HCT116 (cell line): ENCODE results near the gene HYOU1.

Source experiments
- CTCF ChIP-seq, 3 experiments: fragments of 200-600 bp in 1 of 3; sonication (generic) in 1 of 3; IDR thresholded peaks in 2 of 3; conservative IDR thresholded peaks in 1 of 3; 2 replicates each; pipeline ENCODE4 v1.5.1; 2012 to 2017; ENCODE audit warnings: low read depth in 2 of 3, low read length in 2 of 3, antibody characterized with exemption in 1 of 3, borderline replicate concordance in 1 of 3, control low read depth in 1 of 3, mild to moderate bottlenecking in 1 of 3, mixed read lengths in 1 of 3, mixed run types in 1 of 3, moderate library complexity in 1 of 3; ENCODE audit not compliant: insufficient read depth in 1 of 3
- ELF1 ChIP-seq: IDR thresholded peaks from 2 replicates; pipeline ENCODE4 v1.6.1; 2012; ENCODE audit warnings: low read depth, borderline replicate concordance
- EZH2 ChIP-seq: fragments of 200-600 bp; sonication (generic); IDR thresholded peaks from 2 replicates; pipeline ENCODE4 v1.6.1; 2017; ENCODE audit warnings: antibody characterized with exemption, mixed run types
- MAX ChIP-seq: IDR thresholded peaks from 2 replicates; pipeline ENCODE4 v1.6.1; 2012
- POLR2A ChIP-seq: IDR thresholded peaks from 2 replicates; pipeline ENCODE4 v1.7.0; 2011; ENCODE audit warnings: borderline replicate concordance; ENCODE audit not compliant: insufficient read depth, insufficient read length; ENCODE audit errors: extremely low read depth
- POLR2AphosphoS5 ChIP-seq: IDR thresholded peaks from 2 replicates; pipeline ENCODE4 v1.6.1; 2011; ENCODE audit warnings: mild to moderate bottlenecking, low read depth, low read length, moderate library complexity
- RAD21 ChIP-seq: IDR thresholded peaks from 2 replicates; pipeline ENCODE4 v1.6.1; 2012; ENCODE audit warnings: low read depth, mild to moderate bottlenecking
- REST ChIP-seq: IDR thresholded peaks from 2 replicates; pipeline ENCODE4 v1.6.1; 2012; ENCODE audit warnings: low read depth

GRCh38 chr11:119034813-119035212 is 22.2 kb downstream of the HYOU1 start:
- TF ChIP-seq MAX (no peak), POLR2A (no peak), POLR2AphosphoS5 (no peak), CTCF (IDR thresholded peaks at IDR 0.05 in 2 of 3, conservative IDR thresholded peaks at IDR 0.05 in 1 of 3; ENCODE audit: borderline replicate concordance in 1 of 3, insufficient read depth in 1 of 3, low read depth in 2 of 3, low read length in 2 of 3) (no peak), EZH2 (no peak), RAD21 (no peak), ELF1 (no peak), REST (no peak)
